GM21447 (cell line): ENCODE data around the gene PITPNM3.

Source experiments
- ATAC-seq: cut with Tn5 transposase; IDR thresholded peaks from one replicate; pipeline ENCODE4 v1.9.1; 2021; ENCODE audit not compliant: unreplicated experiment

PITPNM3 gene

GRCh38 chr17:6503641-6504195 is 52.6 kb downstream of the PITPNM3 start:
- no peak for ATAC-seq

GRCh38 chr17:6502871-6503509 is 53.4 kb downstream of the PITPNM3 start:
- ATAC-seq: no peak

DNA sequence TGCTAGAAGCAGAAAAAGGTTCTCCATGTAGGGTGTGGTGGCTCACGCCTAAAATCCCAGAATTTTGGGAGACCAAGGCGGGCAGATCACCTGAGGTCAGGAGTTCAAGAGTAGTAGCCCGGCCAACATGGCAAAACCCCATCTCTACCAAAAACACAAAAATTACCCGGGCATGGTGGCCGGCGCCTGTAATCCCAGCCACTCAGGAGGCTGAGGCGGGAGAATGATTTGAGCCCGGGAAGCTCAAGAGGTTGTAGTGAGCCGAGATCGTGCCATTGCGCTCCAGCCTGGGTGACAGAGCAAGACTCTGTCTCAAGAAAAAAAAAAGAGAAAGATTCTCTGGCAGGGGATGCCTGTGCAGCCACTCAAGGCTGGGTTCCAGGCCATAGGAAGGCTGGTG is 54.2 kb downstream of the PITPNM3 start:
- no peak for ATAC-seq

GRCh38 chr17:6501359-6501758 is 55.0 kb downstream of the PITPNM3 start:
- no peak for ATAC-seq

- ATAC-seq: no peak
Measured at GRCh38 chr17:6498901-6499540, 57.3 kb downstream of the PITPNM3 start.

DNA sequence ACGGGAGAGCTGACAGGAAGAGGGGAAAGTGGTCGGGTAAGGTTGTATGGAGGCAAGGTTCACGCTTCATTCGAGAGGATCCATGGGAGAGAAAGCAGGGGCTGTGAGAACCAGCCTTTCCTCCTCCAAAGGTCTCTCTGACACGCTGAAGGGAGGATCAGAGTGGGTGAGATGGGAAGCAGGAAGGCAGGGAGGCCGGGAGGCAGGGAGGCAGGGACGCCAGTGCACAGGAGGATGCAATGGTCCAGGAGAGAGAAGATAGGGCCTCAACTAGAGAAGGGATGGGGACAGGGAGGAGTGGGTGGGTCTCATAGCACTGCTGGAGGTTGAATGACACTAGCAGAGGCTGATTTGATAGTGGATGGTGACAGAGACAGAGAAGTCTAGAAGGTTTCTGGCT is 58.0 kb downstream of the PITPNM3 start:
- ATAC-seq: no peak

DNA sequence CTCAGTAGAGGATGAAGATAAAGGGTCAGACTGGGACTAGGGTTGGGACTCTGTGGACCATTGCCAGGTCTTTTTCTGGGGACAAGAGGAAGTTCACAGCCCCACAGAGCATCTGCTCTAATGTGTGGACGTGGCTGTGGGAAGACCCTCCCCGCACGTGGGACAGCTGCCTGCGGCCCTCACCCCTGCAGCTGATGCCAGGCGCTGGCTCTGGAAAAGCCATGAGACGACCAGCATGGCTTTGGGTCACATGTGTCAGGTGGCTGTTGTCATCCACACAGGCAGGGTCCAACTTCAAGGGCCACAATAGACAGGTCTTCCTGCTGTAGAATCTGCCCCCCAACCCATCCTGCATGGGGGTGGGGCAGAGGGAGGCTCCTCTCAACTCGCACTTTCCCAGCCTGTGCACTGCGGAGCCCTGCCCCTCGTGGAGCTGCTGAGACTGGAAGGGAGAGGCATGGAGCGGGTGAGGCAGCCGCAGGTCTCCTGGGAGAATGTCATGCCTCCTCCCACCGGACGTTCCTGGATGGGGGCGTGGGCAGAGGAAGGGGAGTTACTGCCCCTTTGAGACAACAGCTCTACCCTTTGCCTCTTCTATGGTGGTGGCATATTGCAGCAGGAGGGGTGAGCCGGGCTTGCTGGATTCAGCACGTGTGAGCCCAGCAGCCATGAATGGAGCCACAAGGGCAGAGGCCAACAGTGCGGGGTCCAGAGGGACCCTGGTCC is 58.7 kb downstream of the PITPNM3 start:
- ATAC-seq: no peak

GRCh38 chr17:6496640-6497441 is 59.5 kb downstream of the PITPNM3 start:
- ATAC-seq: no peak

DNA sequence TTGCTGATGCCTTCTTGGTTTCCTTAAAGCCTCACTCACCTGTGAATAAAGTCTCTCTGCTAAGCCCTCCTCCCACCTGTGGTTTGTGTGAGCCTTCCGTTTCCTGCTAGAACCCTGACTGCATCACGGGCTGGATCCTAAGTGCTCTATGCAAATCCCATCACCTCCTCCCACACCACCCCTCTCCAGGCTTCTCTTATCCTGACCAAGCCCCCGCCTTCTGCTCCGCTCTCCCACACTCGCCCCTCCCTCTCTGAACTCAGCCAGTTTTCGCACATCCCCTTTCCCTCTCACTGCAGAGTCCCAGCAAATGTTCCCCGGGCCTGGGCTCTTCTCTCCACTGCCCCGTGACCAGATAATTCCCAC is 60.3 kb downstream of the PITPNM3 start:
- no peak for ATAC-seq

- ATAC-seq: no peak
Measured at GRCh38 chr17:6495450-6496115, 60.8 kb downstream of the PITPNM3 start.

DNA sequence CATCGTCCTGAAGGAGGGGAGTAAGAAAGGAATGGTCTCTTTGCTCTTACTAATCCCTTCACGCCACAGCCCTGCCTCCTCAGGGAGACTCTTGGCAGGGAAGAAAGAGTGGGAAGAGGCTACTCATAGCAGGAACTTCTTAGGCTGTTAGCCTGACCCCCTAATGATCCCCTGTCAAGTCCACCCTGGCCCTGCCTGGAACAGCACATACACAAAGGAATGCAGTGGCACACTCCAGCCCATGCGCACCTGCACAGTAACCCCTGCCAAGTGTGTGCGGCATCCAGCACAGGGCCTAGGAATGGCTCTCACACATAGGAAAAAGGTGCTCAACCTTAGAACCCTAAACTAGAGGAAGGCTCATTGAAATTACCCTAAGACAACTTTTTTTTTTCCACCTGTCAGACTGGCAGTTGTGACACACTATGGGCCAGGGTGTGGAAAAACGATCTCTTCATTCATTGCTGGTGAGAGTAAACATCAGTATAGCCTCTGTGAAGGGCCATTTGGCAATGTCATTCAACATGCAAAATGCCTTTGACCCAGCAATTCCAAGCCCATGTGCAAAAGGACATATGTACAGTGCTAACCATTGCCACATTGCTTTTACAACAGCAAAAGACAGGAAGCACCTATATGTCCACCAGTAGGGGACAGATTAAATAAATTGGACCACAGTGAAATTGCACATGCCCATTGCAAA is 62.0 kb downstream of the PITPNM3 start:
- ATAC-seq: no peak

- ATAC-seq: no peak
Measured at GRCh38 chr17:6492892-6493674, 63.3 kb downstream of the PITPNM3 start.

DNA sequence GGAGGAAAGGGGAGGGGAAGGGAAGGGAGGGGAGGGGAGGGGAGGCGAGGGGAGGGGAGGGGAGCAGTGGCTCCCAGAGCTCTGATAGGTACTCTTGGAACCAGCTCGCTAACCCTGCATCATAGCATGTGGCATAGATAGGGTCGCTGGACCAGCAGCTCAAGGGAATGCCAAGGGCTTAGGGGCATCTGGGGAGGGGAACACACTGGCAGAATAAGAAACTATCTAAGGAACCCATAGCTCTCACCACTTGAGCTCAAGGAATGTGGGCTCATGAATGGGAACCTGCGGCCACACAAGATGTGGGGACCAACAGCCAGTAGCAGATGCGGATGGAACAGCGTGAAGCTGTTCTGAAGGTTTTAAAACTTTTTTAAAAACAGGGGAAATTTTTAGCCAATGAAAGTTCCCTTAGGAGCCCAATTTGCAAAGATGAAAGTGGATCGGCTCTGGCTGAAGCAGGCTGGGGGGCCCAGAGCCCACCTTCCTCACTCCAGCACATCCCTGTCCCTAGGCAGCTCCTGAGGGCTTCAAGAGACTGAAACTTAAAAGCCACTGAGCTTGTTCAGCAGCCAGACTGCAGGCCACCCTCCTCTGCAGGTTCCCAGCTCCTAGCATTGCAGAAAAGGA is 65.2 kb downstream of the PITPNM3 start:
- ATAC-seq: no peak

DNA sequence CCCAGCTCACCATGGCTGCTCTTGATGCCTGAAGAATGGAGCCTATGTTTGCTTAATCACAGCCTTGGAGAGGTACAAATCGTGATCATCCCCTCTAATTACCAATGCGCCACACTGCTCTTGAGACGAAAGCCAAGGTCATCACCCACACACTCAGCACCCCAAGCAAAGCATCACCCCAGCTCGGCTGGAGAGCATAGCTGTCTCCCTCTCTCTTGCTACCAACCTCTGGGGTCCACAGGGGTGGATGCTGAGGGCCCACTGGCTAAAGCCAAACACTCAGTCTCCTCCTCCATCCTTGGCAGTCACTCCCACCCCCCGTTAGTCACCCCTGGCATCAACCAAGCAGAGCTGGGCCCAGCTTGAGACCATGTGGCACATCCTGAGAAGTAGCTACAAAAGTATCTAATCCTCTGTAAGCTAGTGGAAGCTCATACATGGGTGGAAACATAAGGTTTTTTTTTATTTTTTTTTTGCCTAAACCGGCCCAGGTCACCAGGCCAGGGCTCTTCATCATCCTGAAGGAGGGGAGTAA is 67.3 kb downstream of the PITPNM3 start:
- ATAC-seq: no peak

- ATAC-seq: no peak
Measured at GRCh38 chr17:6488008-6488539, 68.3 kb downstream of the PITPNM3 start.

DNA sequence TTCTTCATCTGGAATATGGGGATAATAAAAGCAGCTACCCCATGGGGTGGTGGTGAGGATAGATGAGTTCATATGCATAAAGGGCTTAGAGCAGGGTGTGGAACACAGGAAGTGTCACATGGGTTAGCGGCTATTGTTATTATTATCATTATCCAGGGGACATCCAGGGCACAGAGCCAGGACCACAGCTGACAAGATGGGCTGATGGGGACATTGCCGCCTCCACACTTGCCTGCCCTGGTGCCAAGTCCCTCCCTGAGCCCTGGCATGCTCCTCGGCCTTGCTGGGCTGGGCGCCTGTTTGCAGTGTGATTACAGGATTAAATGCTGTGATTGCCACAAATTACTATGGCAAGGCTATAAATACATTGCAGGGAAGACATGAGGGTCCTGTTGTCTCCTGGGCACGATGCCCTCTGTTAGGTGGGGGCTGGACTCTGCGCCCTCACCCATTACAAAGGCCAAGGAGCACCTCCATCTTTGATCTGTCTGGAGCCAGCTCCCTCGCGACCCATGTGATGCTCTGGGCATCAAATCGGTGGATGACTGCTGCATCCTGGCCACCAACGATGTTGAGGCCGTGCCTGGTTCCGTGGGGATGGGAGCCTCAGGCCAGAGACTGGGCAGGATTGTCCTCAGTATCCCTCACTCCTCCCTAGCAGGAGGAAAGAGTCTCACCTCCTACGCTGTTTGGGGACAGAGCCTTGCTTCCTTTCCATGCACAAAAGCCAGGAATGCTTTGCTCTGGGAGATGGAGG is 68.9 kb downstream of the PITPNM3 start:
- ATAC-seq: no peak

DNA sequence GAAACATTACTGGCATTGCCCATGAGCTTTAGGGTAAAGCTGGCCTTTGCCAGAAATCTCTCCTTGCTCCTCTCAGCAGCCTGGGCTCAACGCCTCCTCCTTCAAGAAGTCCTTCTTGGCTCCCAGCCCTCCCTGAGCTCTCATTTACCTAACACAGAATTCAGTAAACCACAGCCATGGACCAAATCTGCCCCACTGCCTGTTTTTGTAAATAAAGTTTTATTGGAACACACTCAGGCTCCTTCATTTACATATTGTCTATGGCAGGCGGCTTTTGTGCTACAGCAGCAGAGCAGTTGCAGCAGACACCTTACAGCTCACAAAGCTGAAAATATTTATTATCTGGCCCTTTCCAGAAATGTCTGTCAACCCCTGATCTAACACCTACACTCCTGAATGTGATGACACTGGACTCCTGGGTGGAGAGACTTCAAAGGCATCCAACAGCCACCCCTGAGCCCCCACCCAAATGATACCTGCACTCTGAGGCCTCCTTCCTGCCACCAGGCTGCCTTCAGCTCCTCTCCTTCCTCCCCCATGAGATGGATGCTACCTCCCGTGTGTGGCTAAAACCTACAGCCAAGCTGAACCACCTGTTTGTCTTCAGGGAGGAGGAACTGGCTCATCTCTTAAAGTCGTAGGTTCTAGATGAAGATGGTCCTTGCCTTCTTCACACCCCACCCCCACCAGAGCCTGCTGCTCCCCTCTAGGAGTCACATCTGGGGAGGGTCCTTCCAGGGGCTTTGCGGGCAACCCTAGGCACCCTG is 70.5 kb downstream of the PITPNM3 start:
- no peak for ATAC-seq
